WTC11 (cell line): ENCODE data around the gene RHBG. TPM values are rescaled to one million over a fixed set of nuclear protein-coding genes. Genes with fewer than 3 reads are reported as not detected.
A peak's percentile ranks its signal among the peaks of the same experiment; 100 is the strongest.
"Not testable (repeated sequence)": the region's sequence is repeated elsewhere in the genome, so short reads cannot be mapped to it uniquely, and the experiment has no call there.

ENCODE experiments used
- ATAC-seq: fragments of 200-7000 bp; cut with Tn5 transposase; 2 replicates; pipeline ENCODE4 v1.10.0; 2021; ENCODE audit warnings: mild to moderate bottlenecking, moderate library complexity
- CTCF ChIA-PET: fragments of 300-600 bp; sonication (Branson Sonifier 250); formaldehyde crosslinking; loops from one replicate; lab custom pipeline; 2021; ENCODE audit warnings: antibody characterized with exemption; lab: Charles Lee
- POLR2A ChIA-PET: fragments of 350-600 bp; sonication (Branson Sonifier 250); formaldehyde crosslinking; loops from one replicate; lab custom pipeline; 2021; ENCODE audit warnings: antibody characterized with exemption; lab: Charles Lee
- DNase-seq: peaks from one replicate; pipeline ENCODE4 v3.0.0; 2021; ENCODE audit warnings: low spot score
- H3K27ac Mint-ChIP-seq: 2 replicates; pipeline ENCODE4 v1.8.0; 2021; ENCODE audit warnings: mixed read lengths
- H3K27me3 Mint-ChIP-seq: 2 replicates; pipeline ENCODE4 v1.8.0; 2021; ENCODE audit warnings: low read depth, mild to moderate bottlenecking, moderate library complexity, mixed read lengths
- H3K36me3 Mint-ChIP-seq: 2 replicates; pipeline ENCODE4 v1.8.0; 2021; ENCODE audit warnings: mixed read lengths
- H3K4me1 Mint-ChIP-seq: 2 replicates; pipeline ENCODE4 v1.8.0; 2022; ENCODE audit warnings: mixed read lengths
- H3K4me3 Mint-ChIP-seq: 2 replicates; pipeline ENCODE4 v1.8.0; 2021; ENCODE audit warnings: mild to moderate bottlenecking, moderate library complexity, mixed read lengths
- H3K9me3 Mint-ChIP-seq: 2 replicates; pipeline ENCODE4 v1.8.0; 2021; ENCODE audit warnings: mixed read lengths
- CTCF ChIP-seq: fragments of 200-600 bp; IDR thresholded peaks from 2 replicates; pipeline ENCODE4 v1.8.0; 2022; ENCODE audit warnings: antibody characterized with exemption
- E2F5 ChIP-seq: sonication (generic); formaldehyde crosslinking; IDR thresholded peaks from 2 replicates; pipeline ENCODE4 v1.8.1; 2022; ENCODE audit warnings: mild to moderate bottlenecking, moderate library complexity, missing genetic modification reagents
- ERG ChIP-seq: fragments of 250-450 bp; sonication (Bioruptor Pico); IDR thresholded peaks from 2 replicates; pipeline ENCODE4 v1.8.0; 2021; ENCODE audit warnings: mild to moderate bottlenecking
- ESRRA ChIP-seq: sonication (generic); formaldehyde crosslinking; IDR thresholded peaks from 2 replicates; pipeline ENCODE4 v1.8.1; 2022; ENCODE audit warnings: mild to moderate bottlenecking, missing genetic modification reagents, borderline replicate concordance
- FOXJ3 ChIP-seq: sonication (generic); formaldehyde crosslinking; IDR thresholded peaks from 2 replicates; pipeline ENCODE4 v1.9.0; 2021; ENCODE audit warnings: missing genetic modification reagents, mild to moderate bottlenecking, borderline replicate concordance
- MLX ChIP-seq: sonication (generic); formaldehyde crosslinking; IDR thresholded peaks from 2 replicates; pipeline ENCODE4 v1.8.1; 2023; ENCODE audit warnings: mild to moderate bottlenecking, missing genetic modification reagents, moderate library complexity
- MXD4 ChIP-seq: fragments of 250-450 bp; sonication (Bioruptor Pico); IDR thresholded peaks from 2 replicates; pipeline ENCODE4 v1.8.0; 2021; ENCODE audit warnings: mild to moderate bottlenecking, moderate library complexity, borderline replicate concordance
- NFATC4 ChIP-seq: fragments of 250-450 bp; sonication (Bioruptor Pico); IDR thresholded peaks from 2 replicates; pipeline ENCODE4 v1.9.0; 2021; ENCODE audit warnings: mild to moderate bottlenecking
- NFE2L1 ChIP-seq: sonication (generic); formaldehyde crosslinking; IDR thresholded peaks from 2 replicates; pipeline ENCODE4 v1.8.1; 2023; ENCODE audit warnings: missing genetic modification reagents
- PREB ChIP-seq: sonication (generic); formaldehyde crosslinking; IDR thresholded peaks from 2 replicates; pipeline ENCODE4 v1.8.1; 2022; ENCODE audit warnings: mild to moderate bottlenecking, missing genetic modification reagents, moderate library complexity, borderline replicate concordance
- RELA ChIP-seq: sonication (generic); formaldehyde crosslinking; IDR thresholded peaks from 2 replicates; pipeline ENCODE4 v1.8.1; 2022; ENCODE audit warnings: missing genetic modification reagents, mild to moderate bottlenecking, borderline replicate concordance
- RORB ChIP-seq: fragments of 250-450 bp; sonication (Bioruptor Pico); IDR thresholded peaks from 2 replicates; pipeline ENCODE4 v1.9.0; 2021; ENCODE audit warnings: mild to moderate bottlenecking
- SMAD4 ChIP-seq: sonication (generic); formaldehyde crosslinking; IDR thresholded peaks from 2 replicates; pipeline ENCODE4 v1.8.0; 2022; ENCODE audit warnings: mild to moderate bottlenecking, missing genetic modification reagents
- ZMAT4 ChIP-seq: fragments of 250-450 bp; sonication (Bioruptor Pico); IDR thresholded peaks from 2 replicates; pipeline ENCODE4 v1.9.0; 2021; ENCODE audit warnings: mild to moderate bottlenecking
- ZNF423 ChIP-seq: fragments of 250-450 bp; sonication (Bioruptor Pico); IDR thresholded peaks from 2 replicates; pipeline ENCODE4 v2.1.2; 2022; ENCODE audit warnings: mild to moderate bottlenecking, moderate library complexity
- ZNF671 ChIP-seq: fragments of 250-450 bp; sonication (Bioruptor Pico); IDR thresholded peaks from 2 replicates; pipeline ENCODE4 v1.8.0; 2021; ENCODE audit warnings: mild to moderate bottlenecking
- ZSCAN18 ChIP-seq: fragments of 250-450 bp; sonication (Bioruptor Pico); IDR thresholded peaks from 2 replicates; pipeline ENCODE4 v2.1.2; 2022; ENCODE audit warnings: mild to moderate bottlenecking, moderate library complexity
- total RNA-seq: library from RNA; stranded (reverse); gene quantifications from 3 replicates; pipeline ENCODE4 v1.2.3, GENCODE V29; 2021
- TF ChIP-seq, protein P1 (sequence below): sonication (generic); formaldehyde crosslinking; IDR thresholded peaks from 2 replicates; pipeline ENCODE4 v1.8.1; 2022; ENCODE audit warnings: low read depth, missing genetic modification reagents, borderline replicate concordance
- TF ChIP-seq, protein P2 (sequence below): sonication (generic); formaldehyde crosslinking; IDR thresholded peaks from 2 replicates; pipeline ENCODE4 v1.8.0; 2023; ENCODE audit warnings: mild to moderate bottlenecking, missing genetic modification reagents

The RHBG gene
- total RNA-seq, 1 experiment from 2014 or later = 1.9 TPM

DNA sequence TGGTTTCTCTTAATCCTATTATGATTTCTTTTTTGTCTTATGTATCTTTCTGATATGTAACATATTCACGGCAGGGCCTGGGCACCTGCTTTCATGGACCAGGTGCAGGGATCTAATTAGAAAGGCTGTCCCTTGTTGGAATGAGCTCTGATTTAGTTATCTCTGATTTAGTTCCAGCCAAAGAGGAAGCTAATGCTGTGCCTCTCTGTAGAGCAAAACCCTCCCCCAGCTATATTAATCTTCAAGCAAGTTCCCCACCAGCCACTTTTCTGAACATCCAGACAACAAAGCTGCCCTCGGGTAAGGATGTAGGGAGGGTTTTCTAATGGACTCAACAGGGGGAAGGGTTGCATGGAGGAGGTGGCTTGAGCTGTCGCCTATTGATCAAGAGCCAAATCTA, 24.6 kb upstream of the RHBG start:
- ChIA-PET POLR2A (no interaction called here), CTCF (interaction anchor here (1.0 to 3.3 kb wide), 5 partner anchors 12 to 121 kb away, joined by 3 to 18 read pairs (median 5); no protein-coding TSS in a partner anchor)
- Mint-ChIP-seq H3K4me1 (no peaks in the 10 kb centered on the region), H3K9me3 (no peaks in the 10 kb centered on the region), H3K27me3 (no peaks in the 10 kb centered on the region), H3K4me3 (no peak overlapping the region), H3K36me3 (no peaks in the 10 kb centered on the region), H3K27ac (no peak overlapping the region)
- TF ChIP-seq FOXJ3 = no peak
- no peak for TF ChIP-seq ZMAT4 (CRISPR knock-in tag)
- TF ChIP-seq, protein P1, sequence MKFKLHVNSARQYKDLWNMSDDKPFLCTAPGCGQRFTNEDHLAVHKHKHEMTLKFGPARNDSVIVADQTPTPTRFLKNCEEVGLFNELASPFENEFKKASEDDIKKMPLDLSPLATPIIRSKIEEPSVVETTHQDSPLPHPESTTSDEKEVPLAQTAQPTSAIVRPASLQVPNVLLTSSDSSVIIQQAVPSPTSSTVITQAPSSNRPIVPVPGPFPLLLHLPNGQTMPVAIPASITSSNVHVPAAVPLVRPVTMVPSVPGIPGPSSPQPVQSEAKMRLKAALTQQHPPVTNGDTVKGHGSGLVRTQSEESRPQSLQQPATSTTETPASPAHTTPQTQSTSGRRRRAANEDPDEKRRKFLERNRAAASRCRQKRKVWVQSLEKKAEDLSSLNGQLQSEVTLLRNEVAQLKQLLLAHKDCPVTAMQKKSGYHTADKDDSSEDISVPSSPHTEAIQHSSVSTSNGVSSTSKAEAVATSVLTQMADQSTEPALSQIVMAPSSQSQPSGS (CRISPR knock-in tag) = no peak
- TF ChIP-seq RORB (CRISPR knock-in tag) = no peak
- TF ChIP-seq ZNF423 (CRISPR knock-in tag) = no peak
- no peak for TF ChIP-seq ESRRA
- no peak for TF ChIP-seq NFE2L1 (CRISPR knock-in tag)
- no peak for TF ChIP-seq ERG (CRISPR knock-in tag)
- TF ChIP-seq SMAD4 (CRISPR knock-in tag) = no peak
- TF ChIP-seq MLX (CRISPR knock-in tag) = no peak
- no peak for TF ChIP-seq NFATC4 (CRISPR knock-in tag)
- TF ChIP-seq E2F5 = no peak
- TF ChIP-seq RELA (CRISPR knock-in tag) = no peak
- DNase-seq (no peak), ATAC-seq (no peak)

DNA sequence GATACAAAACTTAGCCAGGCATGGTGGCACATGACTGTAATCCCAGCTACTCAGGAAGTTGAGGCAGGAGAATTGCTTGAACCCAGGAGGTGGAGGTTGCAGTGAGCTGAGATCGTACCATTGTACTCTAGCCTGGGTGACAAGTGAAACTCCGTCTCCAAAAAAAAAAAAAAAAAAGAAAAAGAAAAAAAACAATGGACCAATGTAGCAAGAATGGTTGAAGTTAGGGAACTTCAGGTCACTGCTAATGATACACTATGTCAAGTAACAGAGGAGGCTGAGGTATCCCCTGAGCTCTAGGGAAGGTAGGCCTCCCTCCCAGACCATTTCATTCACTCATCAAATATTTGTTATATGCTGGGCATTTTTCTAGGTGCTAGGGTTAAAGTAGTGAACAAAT, 23.0 kb upstream of the RHBG start:
- not testable (repeated sequence) for DNase-seq, H3K4me1 Mint-ChIP-seq, H3K27me3 Mint-ChIP-seq, H3K36me3 Mint-ChIP-seq, H3K9me3 Mint-ChIP-seq, H3K4me3 Mint-ChIP-seq, H3K27ac Mint-ChIP-seq, ATAC-seq
- POLR2A ChIA-PET = interaction anchor here (0.7 kb wide), 2 partner anchors 37 to 40 kb away, joined by 4 read pairs; no protein-coding TSS in a partner anchor
- CTCF ChIA-PET = interaction anchor here (0.7 to 1.1 kb wide), 3 partner anchors 11 to 121 kb away, joined by 3 to 5 read pairs (median 5); no protein-coding TSS in a partner anchor

- ChIA-PET CTCF (interaction anchor here (0.7 to 1.5 kb wide), 4 partner anchors 10 to 122 kb away, joined by 3 to 5 read pairs (median 5); no protein-coding TSS in a partner anchor), POLR2A (interaction anchor here (0.7 kb wide), 1 partner anchor 36 kb away, joined by 4 read pairs; no protein-coding TSS in a partner anchor)
- H3K4me3 Mint-ChIP-seq = no peak overlapping the region
- DNase-seq (no peak), ATAC-seq (0 out of 2 replicates have a peak, but pooled peaks have one; percentile 41)
- no peaks in the 10 kb centered on the region for H3K27me3 Mint-ChIP-seq
- no peaks in the 10 kb centered on the region for H3K36me3 Mint-ChIP-seq
- no peaks in the 10 kb centered on the region for H3K9me3 Mint-ChIP-seq
- H3K27ac Mint-ChIP-seq = no peak overlapping the region
- no peaks in the 10 kb centered on the region for H3K4me1 Mint-ChIP-seq
- no peak for TF ChIP-seq ZSCAN18 (CRISPR knock-in tag)
- TF ChIP-seq ZNF671 (CRISPR knock-in tag) = no peak
- TF ChIP-seq CTCF = no peak
- TF ChIP-seq, protein P2, sequence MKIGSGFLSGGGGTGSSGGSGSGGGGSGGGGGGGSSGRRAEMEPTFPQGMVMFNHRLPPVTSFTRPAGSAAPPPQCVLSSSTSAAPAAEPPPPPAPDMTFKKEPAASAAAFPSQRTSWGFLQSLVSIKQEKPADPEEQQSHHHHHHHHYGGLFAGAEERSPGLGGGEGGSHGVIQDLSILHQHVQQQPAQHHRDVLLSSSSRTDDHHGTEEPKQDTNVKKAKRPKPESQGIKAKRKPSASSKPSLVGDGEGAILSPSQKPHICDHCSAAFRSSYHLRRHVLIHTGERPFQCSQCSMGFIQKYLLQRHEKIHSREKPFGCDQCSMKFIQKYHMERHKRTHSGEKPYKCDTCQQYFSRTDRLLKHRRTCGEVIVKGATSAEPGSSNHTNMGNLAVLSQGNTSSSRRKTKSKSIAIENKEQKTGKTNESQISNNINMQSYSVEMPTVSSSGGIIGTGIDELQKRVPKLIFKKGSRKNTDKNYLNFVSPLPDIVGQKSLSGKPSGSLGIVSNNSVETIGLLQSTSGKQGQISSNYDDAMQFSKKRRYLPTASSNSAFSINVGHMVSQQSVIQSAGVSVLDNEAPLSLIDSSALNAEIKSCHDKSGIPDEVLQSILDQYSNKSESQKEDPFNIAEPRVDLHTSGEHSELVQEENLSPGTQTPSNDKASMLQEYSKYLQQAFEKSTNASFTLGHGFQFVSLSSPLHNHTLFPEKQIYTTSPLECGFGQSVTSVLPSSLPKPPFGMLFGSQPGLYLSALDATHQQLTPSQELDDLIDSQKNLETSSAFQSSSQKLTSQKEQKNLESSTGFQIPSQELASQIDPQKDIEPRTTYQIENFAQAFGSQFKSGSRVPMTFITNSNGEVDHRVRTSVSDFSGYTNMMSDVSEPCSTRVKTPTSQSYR (CRISPR knock-in tag) = no peak
- no peak for TF ChIP-seq MXD4
- TF ChIP-seq PREB (CRISPR knock-in tag) = no peak
Observed at GRCh38 chr1:156346636-156347035, 22.4 kb upstream of the RHBG start.
